Measurements from ENCODE around the gene PRR29.

PRR29 gene

DNA sequence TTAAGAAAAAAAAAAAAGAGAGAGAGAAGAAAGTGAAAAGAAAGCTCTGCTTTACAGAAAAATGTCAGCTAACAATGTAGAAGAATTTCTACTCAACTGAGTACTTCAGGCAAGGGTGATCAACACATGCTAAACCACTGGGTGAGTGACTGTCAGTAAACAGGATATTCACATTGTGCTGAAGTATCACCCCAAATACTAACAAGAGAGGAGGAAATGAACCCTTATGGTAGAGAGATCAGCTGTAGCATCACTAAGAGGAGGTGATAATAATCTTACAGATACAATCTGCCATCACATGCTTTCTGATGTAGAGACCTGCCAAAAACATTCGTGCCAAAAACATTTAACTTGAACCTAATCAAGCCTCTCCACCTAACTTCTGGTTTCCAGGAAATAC lies 53.0 kb downstream of the PRR29 start:
- DNase-seq: no peak

DNA sequence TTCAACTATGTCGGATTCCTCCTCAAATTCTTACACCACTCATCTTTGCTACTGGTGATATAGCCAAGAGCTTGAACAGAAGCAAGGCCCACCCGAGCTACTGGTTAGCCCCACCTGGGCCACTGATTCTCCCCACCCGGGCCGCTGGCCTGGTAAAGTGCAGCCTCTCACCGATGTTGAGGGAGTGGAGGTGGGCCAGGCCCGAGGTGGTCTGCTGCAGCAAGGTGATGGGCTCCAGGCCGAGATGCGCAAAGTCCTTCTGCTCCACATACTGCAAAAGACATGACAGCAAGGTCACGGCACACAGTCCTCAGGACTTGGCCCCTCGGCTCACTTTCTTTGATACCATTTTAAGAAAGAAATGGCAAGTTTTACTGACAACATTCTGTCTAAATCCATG lies 55.0 kb downstream of the PRR29 start:
- no peak for DNase-seq

All from DMS79 (cell line).